OCI-LY1 (cell line): ENCODE data around the gene AGAP1.

Source experiments
- H2AFZ ChIP-seq: fragments of 200-600 bp; sonication (generic), shearing (Covaris generic); 2 replicates; pipeline ENCODE4 v1.6.0; 2014; ENCODE audit warnings: antibody characterized with exemption, mild to moderate bottlenecking, low read length
- H3F3A ChIP-seq: fragments of 200-600 bp; sonication (generic), shearing (Covaris generic); 2 replicates; pipeline ENCODE4 v1.6.0; 2014; ENCODE audit warnings: mild to moderate bottlenecking, antibody characterized with exemption, low read length, moderate library complexity; ENCODE audit not compliant: insufficient read depth
- H3K27ac ChIP-seq: fragments of 200-600 bp; sonication (generic); 2 replicates; pipeline ENCODE4 v1.5.1; 2014; ENCODE audit warnings: low read length, mixed run types, mild to moderate bottlenecking, low read depth; ENCODE audit not compliant: poor library complexity, severe bottlenecking
- H3K27me3 ChIP-seq: fragments of 200-600 bp; sonication (generic); 2 replicates; pipeline ENCODE4 v1.6.0; 2014; ENCODE audit warnings: antibody characterized with exemption, mild to moderate bottlenecking, low read length, moderate library complexity; ENCODE audit not compliant: insufficient read depth
- H3K36me3 ChIP-seq: fragments of 200-600 bp; sonication (generic); 2 replicates; pipeline ENCODE4 v1.6.1; 2014; ENCODE audit warnings: mild to moderate bottlenecking, antibody characterized with exemption, low read length, moderate library complexity, mixed read lengths; ENCODE audit not compliant: insufficient read depth
- H3K4me1 ChIP-seq: fragments of 200-600 bp; sonication (generic); 2 replicates; pipeline ENCODE4 v1.5.1; 2014; ENCODE audit warnings: mild to moderate bottlenecking, low read length, moderate library complexity; ENCODE audit not compliant: insufficient read depth, severe bottlenecking
- H3K4me2 ChIP-seq: fragments of 200-600 bp; sonication (generic), shearing (Covaris generic); 2 replicates; pipeline ENCODE4 v1.6.1; 2014; ENCODE audit warnings: low read length
- H3K4me3 ChIP-seq: fragments of 200-600 bp; sonication (generic); 2 replicates; pipeline ENCODE4 v1.5.1; 2014; ENCODE audit warnings: low read length, low read depth, mild to moderate bottlenecking, mixed read lengths; ENCODE audit not compliant: poor library complexity, severe bottlenecking
- H3K79me2 ChIP-seq: fragments of 200-600 bp; shearing (Covaris generic); 2 replicates; pipeline ENCODE4 v1.6.1; 2016; ENCODE audit warnings: mixed run types, low read length, mixed read lengths; ENCODE audit not compliant: insufficient read depth
- H3K9ac ChIP-seq: fragments of 200-600 bp; sonication (generic), shearing (Covaris generic); 2 replicates; pipeline ENCODE4 v1.6.1; 2014; ENCODE audit warnings: mild to moderate bottlenecking, low read length, mixed read lengths
- H3K9me2 ChIP-seq: fragments of 200-600 bp; sonication (generic), shearing (Covaris generic); 2 replicates; pipeline ENCODE4 v1.6.1; 2014; ENCODE audit warnings: low read depth, mild to moderate bottlenecking, low read length, mixed read lengths
- H3K9me3 ChIP-seq: fragments of 200-600 bp; shearing (Covaris generic); 2 replicates; pipeline ENCODE4 v1.6.1; 2014; ENCODE audit warnings: low read length, mixed read lengths
- H4K20me1 ChIP-seq: fragments of 200-600 bp; sonication (generic), shearing (Covaris generic); 2 replicates; pipeline ENCODE4 v1.6.0; 2016; ENCODE audit warnings: mild to moderate bottlenecking, low read length; ENCODE audit not compliant: insufficient read depth
- EZH2 ChIP-seq: fragments of 200-600 bp; sonication (generic), shearing (Covaris generic); IDR thresholded peaks from 2 replicates; pipeline ENCODE4 v1.8.0; 2017; ENCODE audit warnings: borderline replicate concordance, mixed run types, mild to moderate bottlenecking, antibody characterized with exemption, low read length, moderate library complexity, mixed read lengths
- TF ChIP-seq, protein P1 (sequence below): fragments of 200-600 bp; sonication (generic), shearing (Covaris generic); IDR thresholded peaks from 2 replicates; pipeline ENCODE4 v1.5.1; 2017; ENCODE audit warnings: mild to moderate bottlenecking, antibody characterized with exemption, low read length, moderate library complexity, mixed read lengths

AGAP1 gene

DNA sequence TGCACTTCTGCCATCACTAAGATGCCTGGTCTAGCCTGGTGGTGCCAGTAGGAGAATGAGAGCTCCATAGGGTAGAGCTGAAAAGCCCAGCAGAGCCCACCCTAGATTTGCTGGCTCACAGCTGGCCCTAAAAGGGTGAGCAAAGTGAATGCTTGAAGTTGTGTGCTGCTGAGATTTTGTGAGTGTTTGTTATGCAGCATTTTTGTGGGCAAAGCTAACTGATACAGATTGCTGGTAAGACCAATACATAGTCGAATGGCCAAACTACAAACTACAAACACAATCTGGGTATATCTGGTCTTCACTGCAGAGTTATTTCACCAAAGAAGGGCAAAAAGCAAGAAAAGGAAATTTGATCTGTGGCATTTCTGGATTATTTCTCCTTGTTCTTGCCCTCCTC, 7.1 kb upstream of the AGAP1 start:
- H3K27me3 ChIP-seq, result peaks cover 3% of the 10 kb centered on the region; the same call in 1 of the 2 replicates
- no peaks in the 10 kb centered on the region for H3K9me2 ChIP-seq
- H3F3A ChIP-seq, result no peaks in the 10 kb centered on the region
- TF ChIP-seq EZH2, result no peak
- TF ChIP-seq, protein P1, sequence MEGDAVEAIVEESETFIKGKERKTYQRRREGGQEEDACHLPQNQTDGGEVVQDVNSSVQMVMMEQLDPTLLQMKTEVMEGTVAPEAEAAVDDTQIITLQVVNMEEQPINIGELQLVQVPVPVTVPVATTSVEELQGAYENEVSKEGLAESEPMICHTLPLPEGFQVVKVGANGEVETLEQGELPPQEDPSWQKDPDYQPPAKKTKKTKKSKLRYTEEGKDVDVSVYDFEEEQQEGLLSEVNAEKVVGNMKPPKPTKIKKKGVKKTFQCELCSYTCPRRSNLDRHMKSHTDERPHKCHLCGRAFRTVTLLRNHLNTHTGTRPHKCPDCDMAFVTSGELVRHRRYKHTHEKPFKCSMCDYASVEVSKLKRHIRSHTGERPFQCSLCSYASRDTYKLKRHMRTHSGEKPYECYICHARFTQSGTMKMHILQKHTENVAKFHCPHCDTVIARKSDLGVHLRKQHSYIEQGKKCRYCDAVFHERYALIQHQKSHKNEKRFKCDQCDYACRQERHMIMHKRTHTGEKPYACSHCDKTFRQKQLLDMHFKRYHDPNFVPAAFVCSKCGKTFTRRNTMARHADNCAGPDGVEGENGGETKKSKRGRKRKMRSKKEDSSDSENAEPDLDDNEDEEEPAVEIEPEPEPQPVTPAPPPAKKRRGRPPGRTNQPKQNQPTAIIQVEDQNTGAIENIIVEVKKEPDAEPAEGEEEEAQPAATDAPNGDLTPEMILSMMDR, result no peak
- no peaks in the 10 kb centered on the region for H4K20me1 ChIP-seq
- no peak overlapping the region for H3K27ac ChIP-seq
- H2AFZ ChIP-seq, result no peak overlapping the region
- no peaks in the 10 kb centered on the region for H3K79me2 ChIP-seq
- no peak overlapping the region for H3K4me2 ChIP-seq
- H3K36me3 ChIP-seq, result no peaks in the 10 kb centered on the region
- no peak overlapping the region for H3K4me3 ChIP-seq
- H3K4me1 ChIP-seq, result no peaks in the 10 kb centered on the region
- H3K9ac ChIP-seq, result no peak overlapping the region
- H3K9me3 ChIP-seq, result no peaks in the 10 kb centered on the region

DNA sequence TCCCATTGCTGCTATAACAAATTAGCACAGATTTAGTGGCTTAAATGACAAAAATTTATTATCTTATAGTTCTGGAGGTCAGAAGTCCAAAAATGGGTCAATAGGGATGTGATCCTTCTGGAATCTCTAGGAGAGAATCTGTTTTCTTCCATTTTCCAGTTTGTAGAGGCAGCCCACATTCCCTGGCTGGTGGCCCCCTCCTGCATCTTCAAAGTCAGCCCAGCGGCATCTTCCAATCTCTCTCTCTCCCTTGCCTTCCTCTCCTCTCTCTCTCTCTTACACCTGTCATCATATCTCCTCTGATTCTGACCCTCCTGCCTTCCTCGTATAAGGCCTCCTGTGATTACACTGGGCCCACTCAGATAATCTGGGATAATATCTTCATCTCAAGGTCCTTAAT, 3.9 kb upstream of the AGAP1 start:
- no peaks in the 10 kb centered on the region for H3K36me3 ChIP-seq
- H2AFZ ChIP-seq, result no peak overlapping the region
- H4K20me1 ChIP-seq, result no peaks in the 10 kb centered on the region
- no peak for TF ChIP-seq EZH2
- TF ChIP-seq, protein P1, result no peak
- H3K4me1 ChIP-seq, result no peaks in the 10 kb centered on the region
- H3K9me2 ChIP-seq, result no peaks in the 10 kb centered on the region
- H3K79me2 ChIP-seq, result no peaks in the 10 kb centered on the region
- H3K4me3 ChIP-seq, result no peak overlapping the region
- no peak overlapping the region for H3K9ac ChIP-seq
- H3K4me2 ChIP-seq, result no peak overlapping the region
- H3K9me3 ChIP-seq, result no peaks in the 10 kb centered on the region
- H3K27ac ChIP-seq, result no peak overlapping the region
- H3K27me3 ChIP-seq, result peaks cover 3% of the 10 kb centered on the region; the same call in 1 of the 2 replicates
- no peaks in the 10 kb centered on the region for H3F3A ChIP-seq

DNA sequence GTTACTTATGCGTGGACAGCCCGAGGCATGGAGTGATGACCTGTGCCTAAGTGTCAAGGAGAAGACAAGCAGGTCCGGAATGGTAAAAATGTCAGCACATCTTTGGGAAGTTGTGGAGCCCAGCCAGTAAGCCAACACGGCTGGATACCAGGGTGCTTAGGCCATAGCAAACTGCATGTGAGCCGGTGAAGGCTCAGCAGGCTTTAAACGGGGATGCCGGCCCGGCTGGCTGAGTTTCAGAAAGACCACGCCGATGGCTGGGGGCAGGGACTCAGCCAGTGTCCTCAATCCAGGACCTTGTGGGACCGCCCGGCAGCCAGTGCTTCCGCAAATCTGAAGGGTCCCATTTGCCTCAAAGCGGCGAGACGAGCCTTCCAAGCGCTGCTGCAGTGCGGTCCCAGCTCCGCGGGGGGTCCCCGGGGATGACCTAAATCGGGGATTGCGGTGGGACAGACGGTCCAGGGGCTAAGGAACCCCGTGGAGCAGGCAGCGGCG, 946 bp upstream of the AGAP1 start:
- Histone ChIP-seq H3K4me3 (no peak overlapping the region), H3K4me2 (no peak overlapping the region), H3K79me2 (no peaks in the 10 kb centered on the region), H3K36me3 (no peaks in the 10 kb centered on the region), H3K9me3 (no peaks in the 10 kb centered on the region), H3K27me3 (no peaks in the 10 kb centered on the region), H2AFZ (no peak overlapping the region), H3K4me1 (no peaks in the 10 kb centered on the region), H4K20me1 (no peaks in the 10 kb centered on the region), H3F3A (no peaks in the 10 kb centered on the region), H3K9ac (no peak overlapping the region), H3K9me2 (no peaks in the 10 kb centered on the region), H3K27ac (no peak overlapping the region)
- TF ChIP-seq, protein P1, result no peak
- TF ChIP-seq EZH2, result no peak
